H1 (cell line): ENCODE measurements around the gene CPEB3. TPM values are rescaled to one million over a fixed set of nuclear protein-coding genes. Genes with fewer than 3 reads are reported as not detected.
A peak's percentile ranks its signal among the peaks of the same experiment; 100 is the strongest.

Source experiments
- CTCF ChIA-PET: fragments of 300-600 bp; sonication (Branson Sonifier 250); formaldehyde crosslinking; loops from one replicate; lab custom pipeline; 2021; ENCODE audit not compliant: partially characterized antibody; lab: Charles Lee
- POLR2A ChIA-PET: fragments of 300-600 bp; sonication (Branson Sonifier 250); formaldehyde crosslinking; loops from one replicate; lab custom pipeline; 2021; ENCODE audit warnings: inconsistent platforms; ENCODE audit not compliant: partially characterized antibody; lab: Charles Lee
- DNase-seq, 2 experiments: peaks; one replicate each; pipeline versions ENCODE4 v3.0.0 to v3.0.0-alpha.2; 2010 to 2022; ENCODE audit warnings: low spot score in 2 of 2, low read depth in 1 of 2, mixed read lengths in 1 of 2
- FAIRE-seq: peaks from 2 replicates; lab custom pipeline; 2011; peaks lifted over from hg19 to GRCh38; lab: Jason Lieb, UNC
- H2AFZ ChIP-seq: 2 replicates; pipeline ENCODE4 v1.8.1; 2012; ENCODE audit warnings: low read length, inconsistent platforms
- H2AK5ac ChIP-seq: 2 replicates; pipeline ENCODE4 v1.6.1; 2013; ENCODE audit warnings: low read depth, low read length
- H2BK120ac ChIP-seq: replicated peaks from 2 replicates; pipeline ENCODE3; 2013; ENCODE audit warnings: low read depth, low read length, inconsistent platforms
- H2BK12ac ChIP-seq: 2 replicates; pipeline ENCODE4 v1.6.1; 2013; ENCODE audit warnings: low read depth, low read length
- H2BK15ac ChIP-seq: 2 replicates; pipeline ENCODE4 v1.6.1; 2013; ENCODE audit warnings: low read length
- H2BK20ac ChIP-seq: 2 replicates; pipeline ENCODE4 v1.6.1; 2013; ENCODE audit warnings: low read length
- H2BK5ac ChIP-seq: 2 replicates; pipeline ENCODE4 v1.6.1; 2013; ENCODE audit warnings: low read depth, low read length
- H3K14ac ChIP-seq: 2 replicates; pipeline ENCODE4 v1.6.1; 2013; ENCODE audit warnings: inconsistent platforms; ENCODE audit not compliant: insufficient read length
- H3K18ac ChIP-seq: 2 replicates; pipeline ENCODE4 v1.6.1; 2013; ENCODE audit warnings: low read length; ENCODE audit errors: extremely low read depth
- H3K23ac ChIP-seq: 2 replicates; pipeline ENCODE4 v1.6.1; 2013; ENCODE audit warnings: inconsistent platforms; ENCODE audit not compliant: insufficient read length
- H3K23me2 ChIP-seq: 2 replicates; pipeline ENCODE4 v1.6.1; 2013; ENCODE audit warnings: low read depth, low read length
- H3K27ac ChIP-seq: 2 replicates; pipeline ENCODE4 v1.6.1; 2011; ENCODE audit warnings: low read depth, low read length, inconsistent platforms
- H3K27me3 ChIP-seq, 4 experiments: replicated peaks in 1 of 4; 1 replicate in 1 of 4; 2 replicates in 3 of 4; pipeline versions ENCODE4 v1.6.1 to v1.8.1; 2011 to 2013; ENCODE audit warnings: low read length in 3 of 4, mild to moderate bottlenecking in 3 of 4, inconsistent platforms in 2 of 4, mixed read lengths in 2 of 4, moderate library complexity in 1 of 4; ENCODE audit not compliant: control insufficient read depth in 3 of 4, insufficient read depth in 3 of 4; ENCODE audit errors: extremely low read depth in 1 of 4
- H3K36me3 ChIP-seq, 4 experiments: 2 replicates each; pipeline versions ENCODE4 v1.6.1 to v1.8.1; 2011 to 2013; ENCODE audit warnings: mild to moderate bottlenecking in 4 of 4, low read length in 3 of 4, moderate library complexity in 2 of 4, control low read depth in 1 of 4, inconsistent platforms in 1 of 4; ENCODE audit not compliant: insufficient read depth in 4 of 4, control insufficient read depth in 2 of 4
- H3K4ac ChIP-seq: replicated peaks from 2 replicates; pipeline ENCODE3; 2013; ENCODE audit warnings: low read length, low read depth, mixed read lengths, inconsistent platforms; ENCODE audit not compliant: insufficient read length
- H3K4me1 ChIP-seq, 4 experiments: replicated peaks in 1 of 4; 1 replicate in 1 of 4; 2 replicates in 3 of 4; pipeline versions ENCODE4 v1.6.1 to v1.8.1; 2011 to 2013; ENCODE audit warnings: low read length in 3 of 4, inconsistent platforms in 2 of 4, mixed read lengths in 1 of 4; ENCODE audit not compliant: insufficient read depth in 4 of 4, control insufficient read depth in 3 of 4
- H3K4me2 ChIP-seq, 2 experiments: 2 replicates each; pipeline versions ENCODE4 v1.6.1 to v1.8.1; 2011 to 2013; ENCODE audit warnings: low read depth in 2 of 2, low read length in 2 of 2, control low read depth in 1 of 2, inconsistent platforms in 1 of 2, mild to moderate bottlenecking in 1 of 2; ENCODE audit not compliant: insufficient read depth in 1 of 2
- H3K4me3 ChIP-seq, 4 experiments: fragments of 200-600, 300-600 bp in 1 of 4; sonication (generic), shearing (Covaris generic), sonication (Bioruptor Twin) in 1 of 4; 2 replicates each; pipeline versions ENCODE4 v1.5.1 to v1.8.1; 2011 to 2016; ENCODE audit warnings: low read length in 4 of 4, low read depth in 3 of 4, control low read depth in 2 of 4, inconsistent platforms in 2 of 4, mild to moderate bottlenecking in 2 of 4, mixed read lengths in 1 of 4, moderate library complexity in 1 of 4; ENCODE audit not compliant: insufficient read depth in 2 of 4; ENCODE audit errors: extremely low read depth in 1 of 4
- H3K56ac ChIP-seq: replicated peaks from 2 replicates; pipeline ENCODE3; 2013; ENCODE audit warnings: low read depth, mild to moderate bottlenecking, mixed read lengths, low read length, inconsistent platforms; ENCODE audit not compliant: insufficient read length
- H3K79me1 ChIP-seq: 2 replicates; pipeline ENCODE4 v1.6.1; 2013; ENCODE audit warnings: low read depth, low read length, control low read depth
- H3K79me2 ChIP-seq, 2 experiments: 2 replicates each; pipeline versions ENCODE4 v1.6.1 to v1.8.1; 2012 to 2013; ENCODE audit warnings: low read length in 2 of 2, mild to moderate bottlenecking in 2 of 2, inconsistent platforms in 1 of 2; ENCODE audit not compliant: insufficient read depth in 2 of 2, control insufficient read depth in 1 of 2
- H3K9ac ChIP-seq, 4 experiments: replicated peaks in 1 of 4; 1 replicate in 1 of 4; 2 replicates in 3 of 4; pipeline versions ENCODE4 v1.6.1 to v1.8.1; 2011 to 2013; ENCODE audit warnings: low read depth in 3 of 4, low read length in 3 of 4, control low read depth in 2 of 4, mild to moderate bottlenecking in 2 of 4, moderate library complexity in 2 of 4, inconsistent platforms in 1 of 4; ENCODE audit errors: extremely low read depth in 1 of 4
- H3K9me3 ChIP-seq, 2 experiments: 2 replicates each; pipeline versions ENCODE4 v1.6.1 to v1.8.1; 2012 to 2013; ENCODE audit warnings: mild to moderate bottlenecking in 2 of 2, moderate library complexity in 2 of 2, control low read depth in 1 of 2, inconsistent platforms in 1 of 2, low read depth in 1 of 2, low read length in 1 of 2, mixed read lengths in 1 of 2; ENCODE audit not compliant: insufficient read depth in 2 of 2
- H4K20me1 ChIP-seq, 2 experiments: replicated peaks in 1 of 2; 2 replicates each; pipeline versions ENCODE3 to v1.8.1; 2011 to 2013; ENCODE audit warnings: inconsistent platforms in 2 of 2, low read length in 2 of 2, mild to moderate bottlenecking in 1 of 2; ENCODE audit not compliant: insufficient read depth in 2 of 2, control insufficient read depth in 1 of 2
- H4K5ac ChIP-seq: 2 replicates; pipeline ENCODE4 v1.6.1; 2013; ENCODE audit warnings: low read length, low read depth, mixed read lengths, inconsistent platforms; ENCODE audit not compliant: insufficient read length
- H4K8ac ChIP-seq: 2 replicates; pipeline ENCODE4 v1.8.0; 2013; ENCODE audit warnings: mild to moderate bottlenecking, moderate library complexity, low read length, inconsistent platforms; ENCODE audit not compliant: insufficient read depth; ENCODE audit errors: extremely low read depth
- H4K91ac ChIP-seq: replicated peaks from 2 replicates; pipeline ENCODE3; 2013; ENCODE audit warnings: low read length, mixed read lengths, inconsistent platforms; ENCODE audit not compliant: insufficient read length
- CHD1 ChIP-seq: IDR thresholded peaks from 2 replicates; pipeline ENCODE4 v1.6.1; 2012; ENCODE audit warnings: low read depth, low read length, improper control_type of control experiment
- CREB1 ChIP-seq: IDR thresholded peaks from 2 replicates; pipeline ENCODE4 v1.6.1; 2012; ENCODE audit warnings: inconsistent platforms
- RBBP5 ChIP-seq: IDR thresholded peaks from 2 replicates; pipeline ENCODE4 v1.7.1; 2012; ENCODE audit warnings: low read depth, mild to moderate bottlenecking, inconsistent platforms, low read length, moderate library complexity, borderline replicate concordance
- RXRA ChIP-seq: IDR thresholded peaks from 2 replicates; pipeline ENCODE4 v1.6.1; 2011; ENCODE audit warnings: low read depth, mild to moderate bottlenecking, low read length, moderate library complexity; ENCODE audit not compliant: insufficient read depth
- SAP30 ChIP-seq: fragments of 300-600 bp; sonication (generic); IDR thresholded peaks from 2 replicates; pipeline ENCODE4 v1.7.1; 2012; ENCODE audit warnings: low read length, moderate library complexity, mild to moderate bottlenecking, inconsistent platforms; ENCODE audit not compliant: insufficient read depth, insufficient replicate concordance
- SIN3A ChIP-seq, 2 experiments: IDR thresholded peaks in 1 of 2; conservative IDR thresholded peaks in 1 of 2; 2 replicates each; pipeline ENCODE4 v1.6.1; 2011 to 2012; ENCODE audit warnings: low read length in 2 of 2, improper control_type of control experiment in 1 of 2, low read depth in 1 of 2, mild to moderate bottlenecking in 1 of 2
- SUZ12 ChIP-seq: fragments of 200-600 bp; sonication (generic); IDR thresholded peaks from 2 replicates; pipeline ENCODE4 v1.6.1; 2012; ENCODE audit warnings: mild to moderate bottlenecking, inconsistent platforms, low read length, moderate library complexity, mixed read lengths
- TAF7 ChIP-seq: optimal IDR thresholded peaks from 2 replicates; pipeline ENCODE3; 2011; ENCODE audit warnings: low read depth, mild to moderate bottlenecking, inconsistent platforms, low read length, moderate library complexity, borderline replicate concordance
- TBP ChIP-seq: IDR thresholded peaks from 2 replicates; pipeline ENCODE4 v1.6.1; 2011; ENCODE audit warnings: low read depth, low read length, improper control_type of control experiment
- WGBS, 2 experiments: shearing (Covaris generic) in 1 of 2; methylation state at CpG; one replicate each; pipeline versions ENCODE4 v1.1.6 to v1.1.7; 2013 to 2015; ENCODE audit warnings: low lambda C conversion rate in 2 of 2, mixed read lengths in 2 of 2, inconsistent platforms in 1 of 2, low coverage in 1 of 2, missing lambda C conversion rate in 1 of 2; ENCODE audit not compliant: insufficient replicate concordance in 2 of 2, insufficient coverage in 1 of 2, insufficient read length in 1 of 2; ENCODE audit errors: extremely low coverage in 1 of 2, missing lambda C conversion rate in 1 of 2; 5-methylcytosine and 5-hydroxymethylcytosine counted together
- polyA plus RNA-seq, 7 experiments: library from polyadenylated mRNA; depleted of rRNA in 3 of 7; stranded (reverse) in 5 of 7; unstranded in 2 of 7; fragments of >200 nt in 5 of 7; fragments of 200-250 nt in 2 of 7; gene quantifications; 1 replicate in 5 of 7; 2 replicates in 1 of 7; 4 replicates in 1 of 7; pipeline versions ENCODE4 v1.2.1 to v1.2.3, GENCODE V29; 2011 to 2013; ENCODE audit warnings: missing spikeins in 2 of 7, mixed read lengths in 2 of 7
- total RNA-seq: library from RNA; stranded (reverse); fragmentation: NEBNext Ultra II Directional; extraction: Animal tissue kit (Norgen Biotek cat#: 25700); gene quantifications from 2 replicates; pipeline ENCODE4 v1.2.1, GENCODE V29; 2021
- TF ChIP-seq, protein P1 (sequence below): IDR thresholded peaks from 2 replicates; pipeline ENCODE4 v1.6.1; 2012; ENCODE audit warnings: inconsistent platforms

CPEB3 gene
- total and polyA plus RNA-seq, 2 of the 8 experiments (the other 6 are each of a cell fraction or from before 2014, with no cell fraction given) = 0.39 to 1.7 TPM

DNA sequence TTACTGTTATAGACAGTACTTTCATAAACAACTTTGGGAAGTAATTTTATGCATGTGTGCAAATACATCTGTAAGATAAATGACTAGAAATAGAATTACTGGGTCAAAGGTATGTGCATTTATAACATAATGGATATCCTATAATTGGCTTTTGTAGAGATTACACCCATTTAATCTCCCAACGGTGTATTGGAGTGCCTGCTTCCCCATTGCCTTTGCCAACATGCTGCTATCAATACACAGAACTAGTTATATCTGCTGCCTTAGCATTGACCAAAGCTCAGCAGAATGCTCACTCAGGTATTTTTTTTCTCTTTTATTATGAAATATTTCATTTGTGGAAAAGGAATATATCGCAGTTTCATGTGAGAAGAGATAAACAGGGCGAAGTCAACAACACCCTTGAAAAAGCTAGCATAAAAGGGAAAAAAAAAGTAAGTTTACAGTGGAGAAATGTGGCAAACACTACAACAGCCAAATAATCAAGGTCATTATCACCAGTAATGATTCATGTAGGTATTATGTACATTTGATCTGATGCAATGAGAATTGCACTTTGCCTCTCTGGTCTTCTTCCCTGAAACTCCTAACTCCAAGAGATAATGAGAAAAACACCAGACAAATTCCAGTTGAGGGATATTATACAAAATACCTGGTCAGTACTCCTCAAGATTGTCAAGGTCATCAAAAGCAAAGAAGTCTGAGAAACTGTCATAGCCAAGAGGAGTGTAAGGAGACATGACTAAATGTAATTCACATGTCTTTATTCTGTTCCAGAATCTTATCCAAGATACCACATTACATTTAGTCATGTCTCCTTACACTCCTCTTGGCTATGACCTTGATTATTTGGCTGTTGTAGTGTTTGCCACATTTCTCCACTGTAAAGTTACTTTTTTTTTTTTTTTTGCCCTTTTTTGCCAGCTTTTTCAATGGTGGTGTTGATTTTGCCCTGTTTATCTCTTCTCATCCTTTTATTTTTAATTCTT is 36.9 kb upstream of the CPEB3 start:
- Histone ChIP-seq H3K79me1 (peaks cover 3% of the 10 kb centered on the region; the same call in 1 of the 2 replicates), H4K91ac (no peak overlapping the region), H2AFZ (no peak overlapping the region), H3K56ac (no peak overlapping the region), H3K27ac (no peak overlapping the region), H2BK15ac (no peak overlapping the region), H2BK120ac (no peak overlapping the region), H3K23me2 (no peaks in the 10 kb centered on the region), H2BK5ac (no peak overlapping the region), H3K4me3 (no peak overlapping the region), H3K18ac (no peak overlapping the region), H2BK20ac (no peak overlapping the region), H4K8ac (no peak overlapping the region), H3K23ac (no peak overlapping the region), H3K79me2 (peaks cover 0 to 57% of the 10 kb centered on the region in 2 experiments; a peak in 2 of 4 replicates), H3K9me3 (no peaks in the 10 kb centered on the region), H3K14ac (no peak overlapping the region), H4K20me1 (peaks cover 0 to 3% of the 10 kb centered on the region in 2 experiments), H3K4ac (no peak overlapping the region), H3K9ac (no peak overlapping the region), H2AK5ac (no peak overlapping the region), H4K5ac (no peak overlapping the region), H3K27me3 (no peaks in the 10 kb centered on the region), H3K4me2 (no peak overlapping the region), H3K4me1 (peaks cover 0 to 2% (median 0%) of the 10 kb centered on the region in 4 experiments; a peak in 2 of 7 replicates), H3K36me3 (no peaks in the 10 kb centered on the region), H2BK12ac (no peak overlapping the region)
- no peak for DNase-seq
- CTCF ChIA-PET = interaction anchor here (3.3 kb wide), 1 partner anchor 36 kb away, joined by 8 read pairs; the partner anchor contains the start of genes CPEB3 and MARCHF5
- peak; percentile 36 for FAIRE-seq
- 87% methylated on average over 3 of the region's 3 CpGs; no CpG with 5 or more reads in 1 of the 2 experiments for WGBS, 2 experiments
- POLR2A ChIA-PET = interaction anchor here (0.7 kb wide), 1 partner anchor 34 kb away, joined by 3 read pairs; no protein-coding TSS in a partner anchor
- no peak for TF ChIP-seq RXRA
- TF ChIP-seq CREB1 = no peak
- no peak for TF ChIP-seq SUZ12
- TF ChIP-seq TAF7 = no peak
- no peak for TF ChIP-seq SIN3A (conservative IDR thresholded peaks at IDR 0.05 in 1 of 2, IDR thresholded peaks at IDR 0.05 in 1 of 2; ENCODE audit: low read depth in 1 of 2, low read length in 2 of 2)
- TF ChIP-seq SAP30 = no peak
- no peak for TF ChIP-seq CHD1
- TF ChIP-seq RBBP5 = no peak
- TF ChIP-seq, protein P1, sequence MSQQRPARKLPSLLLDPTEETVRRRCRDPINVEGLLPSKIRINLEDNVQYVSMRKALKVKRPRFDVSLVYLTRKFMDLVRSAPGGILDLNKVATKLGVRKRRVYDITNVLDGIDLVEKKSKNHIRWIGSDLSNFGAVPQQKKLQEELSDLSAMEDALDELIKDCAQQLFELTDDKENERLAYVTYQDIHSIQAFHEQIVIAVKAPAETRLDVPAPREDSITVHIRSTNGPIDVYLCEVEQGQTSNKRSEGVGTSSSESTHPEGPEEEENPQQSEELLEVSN = no peak
- no peak for TF ChIP-seq TBP
